ENCODE data around the gene VSTM4.

VSTM4 gene

GRCh38 chr10:49094646-49095045 lies 20.7 kb downstream of the VSTM4 start:
- no peak overlapping the region for H3K4me3 ChIP-seq (ENCODE audit: low read depth, low read length)
- no peak for DNase-seq (ENCODE audit: low read depth)
- no peak for TF ChIP-seq CTCF (conservative IDR thresholded peaks at IDR 0.05; ENCODE audit: low read depth, low read length)

- no peak overlapping the region for H3K4me3 ChIP-seq (ENCODE audit: low read depth, low read length)
- TF ChIP-seq CTCF (conservative IDR thresholded peaks at IDR 0.05; ENCODE audit: low read depth, low read length) = no peak
- no peak for DNase-seq (ENCODE audit: low read depth)
These were observed 21.4 kb downstream of the VSTM4 start for GRCh38 chr10:49093922-49094321.

- H3K4me3 ChIP-seq (ENCODE audit: low read depth, low read length) = no peak overlapping the region
- TF ChIP-seq CTCF (conservative IDR thresholded peaks at IDR 0.05; ENCODE audit: low read depth, low read length) = no peak
- DNase-seq (ENCODE audit: low read depth) = no peak
These were observed 22.8 kb downstream of the VSTM4 start for GRCh38 chr10:49092477-49092876.

- TF ChIP-seq CTCF (conservative IDR thresholded peaks at IDR 0.05; ENCODE audit: low read depth, low read length) = no peak
- DNase-seq (ENCODE audit: low read depth) = no peak
- H3K4me3 ChIP-seq (ENCODE audit: low read depth, low read length) = no peak overlapping the region
These were observed 23.7 kb downstream of the VSTM4 start for GRCh38 chr10:49091450-49092210.

- TF ChIP-seq CTCF (conservative IDR thresholded peaks at IDR 0.05; ENCODE audit: low read depth, low read length) = no peak
- DNase-seq (ENCODE audit: low read depth) = no peak
- no peak overlapping the region for H3K4me3 ChIP-seq (ENCODE audit: low read depth, low read length)
These were observed 24.5 kb downstream of the VSTM4 start for GRCh38 chr10:49090696-49091380.

GRCh38 chr10:49090189-49090575 lies 25.1 kb downstream of the VSTM4 start:
- no peak for DNase-seq (ENCODE audit: low read depth)
- TF ChIP-seq CTCF (conservative IDR thresholded peaks at IDR 0.05; ENCODE audit: low read depth, low read length) = no peak
- H3K4me3 ChIP-seq (ENCODE audit: low read depth, low read length) = no peak overlapping the region
